Muscle layer of duodenum (tissue), 2 donors: ENCODE measurements around the gene SPIB.

Experiments
- H3K27ac ChIP-seq: one replicate; pipeline ENCODE4 v1.7.0; 2013; ENCODE audit warnings: mild to moderate bottlenecking, low read length
- H3K27me3 ChIP-seq: one replicate; pipeline ENCODE4 v1.7.0; 2013; ENCODE audit warnings: low read depth, mild to moderate bottlenecking, control low read depth, low read length
- H3K36me3 ChIP-seq, 2 donors: one replicate each; pipeline ENCODE4 v1.7.0; 2013; ENCODE audit warnings: low read length in 2 of 2, control low read depth in 1 of 2, mild to moderate bottlenecking in 1 of 2; ENCODE audit not compliant: insufficient read depth in 2 of 2, control insufficient read depth in 1 of 2
- H3K4me1 ChIP-seq, 2 donors: one replicate each; pipeline ENCODE4 v1.7.0; 2013; ENCODE audit warnings: low read length in 2 of 2, mild to moderate bottlenecking in 2 of 2, control low read depth in 1 of 2, moderate library complexity in 1 of 2; ENCODE audit not compliant: insufficient read depth in 2 of 2, control insufficient read depth in 1 of 2
- H3K4me3 ChIP-seq, 2 donors: one replicate each; pipeline ENCODE4 v1.7.0; 2013; ENCODE audit warnings: low read length in 2 of 2, low read depth in 1 of 2, mild to moderate bottlenecking in 1 of 2
- H3K9me3 ChIP-seq, 2 donors: one replicate each; pipeline ENCODE4 v1.7.0; 2013; ENCODE audit warnings: low read length in 2 of 2, control low read depth in 1 of 2, mild to moderate bottlenecking in 1 of 2; ENCODE audit not compliant: control insufficient read depth in 1 of 2
- donor health status: healthy.

Gene SPIB

DNA sequence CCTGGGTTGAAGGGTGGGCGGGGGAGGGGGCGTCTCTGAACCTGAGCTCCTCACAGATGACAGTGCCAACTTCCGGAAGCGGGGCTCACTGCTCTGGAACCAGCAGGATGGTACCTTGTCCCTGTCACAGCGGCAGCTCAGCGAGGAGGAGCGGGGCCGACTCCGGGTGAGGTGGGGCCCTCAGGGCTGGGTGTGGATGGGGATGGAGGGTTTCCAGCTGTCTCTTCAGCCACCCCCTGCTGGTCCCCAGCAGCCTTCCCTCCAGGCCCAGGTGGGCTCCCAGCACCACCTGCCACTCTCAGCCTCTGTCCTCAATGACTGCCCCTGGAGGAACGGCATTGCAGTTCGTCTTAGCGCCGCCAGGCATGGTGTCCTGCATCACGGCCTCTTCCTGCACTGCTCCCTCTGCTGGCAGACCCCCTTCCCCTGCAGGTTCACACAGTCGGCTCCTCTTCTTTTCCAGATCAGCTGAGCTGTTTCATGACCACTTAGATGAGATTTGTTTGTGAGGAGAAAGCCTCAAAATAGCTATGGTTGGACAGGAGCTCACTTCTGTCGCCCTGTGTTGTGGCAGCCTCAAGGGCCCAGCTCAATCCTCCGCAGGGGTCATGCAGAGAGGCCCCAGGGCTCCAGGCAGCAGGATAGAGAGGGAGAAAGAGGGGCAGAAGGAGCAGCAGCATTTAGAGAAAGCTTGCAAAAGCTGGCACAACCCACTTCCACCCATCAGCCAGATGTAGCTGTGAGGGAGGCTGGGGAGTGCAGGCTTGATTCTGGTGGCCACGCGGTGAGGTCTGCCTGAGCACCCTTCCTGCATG is 60.4 kb downstream of the SPIB start:
- Histone ChIP-seq H3K27me3 (no peaks in the 10 kb centered on the region), H3K4me3 (no peak overlapping the region), H3K4me1 (peaks cover 4 to 13% of the 10 kb centered on the region in 2 donors), H3K27ac (no peak overlapping the region), H3K36me3 (peaks cover 0 to 48% of the 10 kb centered on the region in 2 donors), H3K9me3 (no peaks in the 10 kb centered on the region)

DNA sequence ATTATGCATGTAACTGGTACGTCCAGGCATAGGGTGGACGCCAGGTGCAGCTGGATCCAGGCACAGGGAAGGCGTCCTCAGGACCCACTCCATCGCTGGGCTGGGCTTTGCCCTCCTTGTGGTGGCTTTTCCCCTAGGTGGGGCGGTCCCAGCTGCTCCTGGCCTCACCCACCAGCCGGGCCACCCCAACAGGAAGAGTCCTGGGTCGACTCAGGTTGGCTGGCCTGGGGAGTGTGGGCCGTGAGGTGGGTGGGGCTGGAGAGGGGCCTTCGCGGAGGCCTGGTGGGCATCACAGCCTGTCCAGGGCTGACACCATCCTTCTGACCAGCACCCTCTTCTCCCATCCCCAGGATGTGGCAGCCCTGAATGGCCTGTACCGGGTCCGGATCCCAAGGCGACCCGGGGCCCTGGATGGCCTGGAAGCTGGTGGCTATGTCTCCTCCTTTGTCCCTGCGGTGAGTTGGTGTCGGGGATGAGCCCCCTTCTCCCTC is 61.1 kb downstream of the SPIB start:
- no peaks in the 10 kb centered on the region for H3K27me3 ChIP-seq
- H3K9me3 ChIP-seq, result no peaks in the 10 kb centered on the region
- peaks cover 4 to 13% of the 10 kb centered on the region in 2 donors for H3K4me1 ChIP-seq
- no peak overlapping the region for H3K27ac ChIP-seq
- H3K4me3 ChIP-seq, result no peak overlapping the region
- H3K36me3 ChIP-seq, result peaks cover 0 to 53% of the 10 kb centered on the region in 2 donors

GRCh38 chr19:50480281-50481111 is 61.8 kb downstream of the SPIB start:
- peaks cover 4 to 13% of the 10 kb centered on the region in 2 donors for H3K4me1 ChIP-seq
- no peak overlapping the region for H3K4me3 ChIP-seq
- no peak overlapping the region for H3K27ac ChIP-seq
- H3K9me3 ChIP-seq, result no peaks in the 10 kb centered on the region
- H3K27me3 ChIP-seq, result no peaks in the 10 kb centered on the region
- H3K36me3 ChIP-seq, result peaks cover 0 to 53% of the 10 kb centered on the region in 2 donors
